ENCODE measurements around the gene PRKN. TPM values are rescaled to one million over a fixed set of nuclear protein-coding genes. Genes with fewer than 3 reads are reported as not detected.

The PRKN gene
- total RNA-seq, 1 experiment from 2014 or later: 2.0 TPM

GRCh38 chr6:161369339-161369738, 1358.2 kb downstream of the PRKN start:
- H3K18ac ChIP-seq (ENCODE audit: insufficient read length, low read depth, low read length): no peak overlapping the region
- no peak overlapping the region for H3K27ac ChIP-seq (ENCODE audit: insufficient read length, low read depth, low read length)
- no peaks in the 10 kb centered on the region for H3K27me3 ChIP-seq (ENCODE audit: insufficient read depth, low read length)
- H2BK20ac ChIP-seq (ENCODE audit: low read depth, low read length, poor library complexity, severe bottlenecking): no peak overlapping the region
- H4K8ac ChIP-seq (replicated peaks; ENCODE audit: insufficient read length, low read depth, low read length): no peak overlapping the region
- no peak overlapping the region for H3T11ph ChIP-seq (ENCODE audit: low read length)
- no peaks in the 10 kb centered on the region for H3K79me1 ChIP-seq (ENCODE audit: insufficient read depth, low read depth, low read length, poor library complexity, severe bottlenecking)
- no peaks in the 10 kb centered on the region for H4K20me1 ChIP-seq (ENCODE audit: control insufficient read depth, insufficient read depth, insufficient read length)
- no peaks in the 10 kb centered on the region for H3K9me3 ChIP-seq (ENCODE audit: control insufficient read depth, low read depth, low read length)
- H4K5ac ChIP-seq (ENCODE audit: insufficient read length, low read depth, low read length): no peak overlapping the region
- H3K23ac ChIP-seq (ENCODE audit: insufficient read length, low read depth, low read length): no peak overlapping the region
- no peak overlapping the region for H2BK120ac ChIP-seq (ENCODE audit: low read depth, low read length, poor library complexity, severe bottlenecking)
- no peak overlapping the region for H2BK5ac ChIP-seq (ENCODE audit: insufficient read length, low read length)
- Mint-ChIP-seq H3K27ac (no peak overlapping the region), H3K9me3 (no peaks in the 10 kb centered on the region), H3K27me3 (ENCODE audit: low read depth) (no peaks in the 10 kb centered on the region), H3K36me3 (ENCODE audit: insufficient read depth in 1 of 3, low read depth in 3 of 3) (no peaks in the 10 kb centered on the region), H3K4me1 (no peaks in the 10 kb centered on the region), H3K4me3 (no peak overlapping the region)
- WGBS (ENCODE audit: extremely low coverage, insufficient read length, low lambda C conversion rate): no CpG with 5 or more reads among the region's 13 CpGs
- H3K79me2 ChIP-seq (ENCODE audit: insufficient read depth, low read length): no peaks in the 10 kb centered on the region
- DNase-seq: no peak
- no peak overlapping the region for H3K4me2 ChIP-seq (ENCODE audit: insufficient read depth, insufficient read length, low read length)
- H3K23me2 ChIP-seq (ENCODE audit: insufficient read length, low read depth, low read length, poor library complexity, severe bottlenecking): no peaks in the 10 kb centered on the region
- H3K4me1 ChIP-seq (ENCODE audit: insufficient read depth, low read length): no peaks in the 10 kb centered on the region
- H2AK5ac ChIP-seq (ENCODE audit: insufficient read length, low read length): no peak overlapping the region
- H2AFZ ChIP-seq (ENCODE audit: low read length): no peak overlapping the region
- no peak for TF ChIP-seq CTCF (conservative IDR thresholded peaks at IDR 0.05)
- H4K91ac ChIP-seq (ENCODE audit: insufficient read length, low read depth, low read length): no peak overlapping the region
- H3K9ac ChIP-seq (ENCODE audit: extremely low read depth, insufficient read length, low read length): no peak overlapping the region
- no peak overlapping the region for H3K56ac ChIP-seq (ENCODE audit: insufficient read length, low read depth, low read length)
- no peak overlapping the region for H2BK12ac ChIP-seq (ENCODE audit: insufficient read length, low read depth, low read length)
- H3K14ac ChIP-seq (ENCODE audit: insufficient read depth, low read length): no peak overlapping the region
- H3K4ac ChIP-seq (ENCODE audit: low read depth, low read length): no peak overlapping the region
- no peak overlapping the region for H2BK15ac ChIP-seq (ENCODE audit: low read depth, low read length)
